Stimulated activated effector memory CD8-positive, alpha-beta T cell treated with anti-CD3 and anti-CD28 coated beads, Interleukin-12 subunit alpha, Interleukin-12 subunit beta, amount 100 ng/mL, for 72 hours (primary cell): ENCODE measurements around the gene WNT6.
"Not testable (repeated sequence)": the region's sequence is repeated elsewhere in the genome, so short reads cannot be mapped to it uniquely, and the experiment has no call there.

Experiments used
- ATAC-seq: fragments of 150-1000 bp; cut with Tn5 transposase; 2 replicates; pipeline ENCODE4 v1.10.0; 2021
- DNase-seq, 2 donors: peaks; one replicate each; pipeline ENCODE4 v3.0.0; 2021 to 2022; ENCODE audit warnings: low spot score in 2 of 2
- H3K27ac Mint-ChIP-seq: one replicate; pipeline ENCODE4 v1.8.0; 2022; ENCODE audit warnings: mild to moderate bottlenecking, mixed read lengths
- H3K36me3 Mint-ChIP-seq: one replicate; pipeline ENCODE4 v1.8.0; 2022; ENCODE audit warnings: mild to moderate bottlenecking, mixed read lengths
- H3K4me1 Mint-ChIP-seq: one replicate; pipeline ENCODE4 v1.8.0; 2022; ENCODE audit warnings: mixed read lengths
- H3K4me3 Mint-ChIP-seq: one replicate; pipeline ENCODE4 v1.8.0; 2022; ENCODE audit warnings: mild to moderate bottlenecking, mixed read lengths
- H3K9me3 Mint-ChIP-seq: one replicate; pipeline ENCODE4 v1.8.0; 2022; ENCODE audit warnings: mixed read lengths

Gene WNT6

DNA sequence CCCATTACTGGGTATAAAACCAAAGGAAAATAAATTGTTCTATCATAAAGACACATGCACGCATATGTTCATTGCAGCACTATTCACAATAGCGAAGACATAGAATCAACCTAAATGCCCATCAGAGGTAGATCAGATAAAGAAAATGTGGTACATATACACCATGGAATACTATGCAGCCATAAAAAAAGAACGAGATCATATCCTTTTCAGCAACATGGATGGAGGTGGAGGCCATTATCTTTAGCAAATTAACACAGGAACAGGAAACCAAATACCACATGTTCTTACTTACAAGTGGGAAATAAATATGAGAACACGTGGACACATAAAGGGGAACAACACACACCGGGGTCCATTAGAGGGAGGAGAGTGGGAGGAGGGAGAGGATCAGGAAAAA, 15.3 kb upstream of the WNT6 start:
- not testable (repeated sequence) for DNase-seq, H3K4me3 Mint-ChIP-seq, H3K9me3 Mint-ChIP-seq, H3K36me3 Mint-ChIP-seq, ATAC-seq, H3K27ac Mint-ChIP-seq, H3K4me1 Mint-ChIP-seq

- H3K4me1 Mint-ChIP-seq, H3K4me3 Mint-ChIP-seq, H3K36me3 Mint-ChIP-seq, H3K9me3 Mint-ChIP-seq, ATAC-seq, DNase-seq, H3K27ac Mint-ChIP-seq: not testable (repeated sequence)
Measured at GRCh38 chr2:218846963-218847362, 12.6 kb upstream of the WNT6 start.

- DNase-seq, result no peak
- Mint-ChIP-seq H3K36me3 (no peaks in the 10 kb centered on the region), H3K27ac (no peak overlapping the region), H3K4me3 (no peak overlapping the region), H3K9me3 (no peaks in the 10 kb centered on the region), H3K4me1 (no peaks in the 10 kb centered on the region)
- no peak for ATAC-seq
Measured at GRCh38 chr2:218849721-218850120, 9.9 kb upstream of the WNT6 start.

DNA sequence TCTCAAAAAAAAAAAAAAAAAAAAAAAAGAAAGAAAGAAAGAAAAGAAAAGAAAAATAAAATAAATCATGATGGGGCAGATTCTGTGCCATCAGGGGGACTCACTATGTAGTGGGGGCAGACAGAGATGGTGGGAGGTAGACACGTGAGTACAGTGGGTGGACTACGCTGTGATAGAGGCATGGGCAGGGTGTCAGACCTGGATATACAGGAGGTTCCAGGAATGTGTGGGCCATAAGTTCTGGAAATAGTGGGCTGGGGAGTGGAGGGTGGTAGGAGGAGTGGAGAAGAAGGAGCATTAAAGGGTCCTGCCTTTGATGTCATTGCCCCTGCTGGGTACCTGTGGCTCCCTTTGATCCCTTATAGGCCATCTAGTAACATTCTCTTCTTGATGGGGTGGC, 8.8 kb upstream of the WNT6 start:
- Mint-ChIP-seq H3K9me3 (no peaks in the 10 kb centered on the region), H3K36me3 (no peaks in the 10 kb centered on the region), H3K4me3 (no peak overlapping the region), H3K27ac (no peak overlapping the region), H3K4me1 (no peaks in the 10 kb centered on the region)
- ATAC-seq, result no peak
- no peak for DNase-seq

DNA sequence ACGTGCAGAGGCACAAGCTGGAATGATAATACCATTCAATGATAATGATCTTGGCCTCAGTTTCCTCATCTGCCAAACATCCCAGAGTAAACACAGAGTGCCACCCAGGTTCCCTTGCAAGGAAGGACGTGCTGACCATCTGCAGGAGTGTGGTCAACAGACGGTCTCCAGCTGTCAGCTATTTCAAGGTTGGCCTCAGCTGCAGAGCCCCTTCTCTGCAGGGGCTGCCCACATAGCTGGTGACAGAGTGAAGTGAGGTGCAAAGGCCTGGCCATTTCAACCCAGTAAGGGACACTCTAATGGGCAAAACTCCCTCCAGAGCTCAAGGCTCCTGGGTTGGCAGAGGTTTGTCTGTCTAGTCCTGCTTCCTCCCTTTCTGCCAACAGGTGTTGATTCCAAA, 8.3 kb upstream of the WNT6 start:
- Mint-ChIP-seq H3K27ac (no peak overlapping the region), H3K4me1 (peaks cover 5% of the 10 kb centered on the region), H3K4me3 (no peak overlapping the region), H3K36me3 (no peaks in the 10 kb centered on the region), H3K9me3 (no peaks in the 10 kb centered on the region)
- DNase-seq (no peak), ATAC-seq (no peak)

- no peak overlapping the region for H3K27ac Mint-ChIP-seq
- peak; percentile 67 for ATAC-seq
- H3K9me3 Mint-ChIP-seq, result no peaks in the 10 kb centered on the region
- H3K4me3 Mint-ChIP-seq, result no peak overlapping the region
- peaks cover 13% of the 10 kb centered on the region for H3K4me1 Mint-ChIP-seq
- DNase-seq, result peak; percentile 41 to 83
- no peaks in the 10 kb centered on the region for H3K36me3 Mint-ChIP-seq
Measured at GRCh38 chr2:218852911-218853667, 6.5 kb upstream of the WNT6 start.

- no peak overlapping the region for H3K27ac Mint-ChIP-seq
Measured at GRCh38 chr2:218853766-218854165, 5.8 kb upstream of the WNT6 start.

DNA sequence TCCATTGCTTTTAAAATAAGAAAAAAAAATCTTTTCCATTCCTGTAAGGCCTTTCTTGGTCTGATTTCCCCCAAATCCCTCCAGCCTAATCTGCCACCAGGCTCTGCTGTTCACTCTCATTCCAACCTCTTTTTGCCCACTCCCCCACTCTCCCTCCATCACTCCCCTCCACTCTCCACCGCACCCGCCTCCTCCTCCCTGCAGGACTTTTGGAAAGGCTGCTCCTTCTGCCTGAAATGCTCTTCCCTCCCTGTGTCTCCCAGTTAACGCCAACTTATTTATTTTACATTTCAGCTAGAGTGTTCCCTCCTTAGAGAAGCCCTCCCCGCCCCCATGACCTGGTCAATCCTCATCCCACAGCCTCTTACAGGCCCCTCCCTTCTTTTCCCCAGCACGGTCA, 4.7 kb upstream of the WNT6 start:
- DNase-seq (no peak), ATAC-seq (no peak)
- peaks cover 13% of the 10 kb centered on the region for H3K4me1 Mint-ChIP-seq
- H3K4me3 Mint-ChIP-seq, result no peak overlapping the region
- H3K36me3 Mint-ChIP-seq, result no peaks in the 10 kb centered on the region
- no peaks in the 10 kb centered on the region for H3K9me3 Mint-ChIP-seq
- H3K27ac Mint-ChIP-seq, result no peak overlapping the region

More at GRCh38 chr2:218853766-218854165, 5.8 kb upstream of the WNT6 start:
- DNase-seq (no peak), ATAC-seq (no peak)
- H3K4me3 Mint-ChIP-seq, result no peak overlapping the region
- H3K4me1 Mint-ChIP-seq, result peaks cover 13% of the 10 kb centered on the region
- no peaks in the 10 kb centered on the region for H3K36me3 Mint-ChIP-seq
- no peaks in the 10 kb centered on the region for H3K9me3 Mint-ChIP-seq

GRCh38 chr2:218855305-218856166, 4.1 kb upstream of the WNT6 start:
- H3K27ac Mint-ChIP-seq, result no peak overlapping the region
- peaks cover 20% of the 10 kb centered on the region for H3K4me1 Mint-ChIP-seq
- no peaks in the 10 kb centered on the region for H3K36me3 Mint-ChIP-seq
- ATAC-seq (no peak), DNase-seq (no peak)
- no peaks in the 10 kb centered on the region for H3K9me3 Mint-ChIP-seq
- H3K4me3 Mint-ChIP-seq, result no peak overlapping the region

DNA sequence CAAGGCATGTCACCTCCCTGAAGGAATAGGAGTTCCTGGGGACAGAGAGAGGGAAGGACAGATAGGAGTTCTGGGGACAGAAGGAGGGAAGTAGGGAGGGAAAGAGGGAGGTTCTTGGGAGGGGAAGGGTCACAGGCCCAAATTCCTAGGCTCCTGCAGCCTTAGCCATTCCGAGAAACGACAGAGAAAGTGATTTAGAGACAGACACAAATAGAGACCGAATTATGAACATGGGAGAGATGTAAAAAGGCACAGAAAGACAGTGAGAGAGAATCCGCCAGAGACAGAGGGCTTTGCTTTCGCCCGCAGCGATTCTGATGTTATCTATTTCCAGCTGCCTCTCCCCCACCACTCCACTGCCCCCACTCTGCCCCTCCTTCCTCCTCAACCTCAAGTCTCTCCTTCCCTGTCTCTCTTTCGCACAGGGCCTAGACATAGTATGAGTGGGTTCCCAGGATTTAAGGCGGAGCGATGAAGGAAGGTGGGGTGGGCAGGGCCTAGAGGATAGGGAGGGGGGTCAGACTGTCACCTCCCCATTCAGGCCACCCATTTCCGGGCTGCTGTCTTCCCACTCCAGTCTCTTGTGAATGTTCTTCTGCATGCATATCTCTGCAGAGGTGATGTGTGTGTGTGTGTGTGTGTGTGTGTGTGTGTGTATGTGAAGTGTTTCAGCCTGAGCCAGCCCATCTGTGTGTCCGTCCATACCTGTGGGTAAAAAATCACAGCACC, 3.3 kb upstream of the WNT6 start:
- no peak overlapping the region for H3K4me3 Mint-ChIP-seq

GRCh38 chr2:218856896-218857243, 2.7 kb upstream of the WNT6 start:
- H3K27ac Mint-ChIP-seq, result no peak overlapping the region
- ATAC-seq, result no peak

More for the DNA sequence above, 3.3 kb upstream of the WNT6 start:
- ATAC-seq, result no peak
- no peak for DNase-seq
- no peaks in the 10 kb centered on the region for H3K9me3 Mint-ChIP-seq
- H3K27ac Mint-ChIP-seq, result no peak overlapping the region
- H3K36me3 Mint-ChIP-seq, result no peaks in the 10 kb centered on the region
- peaks cover 26% of the 10 kb centered on the region for H3K4me1 Mint-ChIP-seq

GRCh38 chr2:218857371-218858137, 2.1 kb upstream of the WNT6 start:
- H3K9me3 Mint-ChIP-seq, result no peaks in the 10 kb centered on the region
- no peaks in the 10 kb centered on the region for H3K36me3 Mint-ChIP-seq
- ATAC-seq (no peak), DNase-seq (no peak)
- H3K27ac Mint-ChIP-seq, result no peak overlapping the region
- H3K4me1 Mint-ChIP-seq, result peaks cover 26% of the 10 kb centered on the region
- H3K4me3 Mint-ChIP-seq, result no peak overlapping the region

More at GRCh38 chr2:218856896-218857243, 2.7 kb upstream of the WNT6 start:
- H3K9me3 Mint-ChIP-seq, result no peaks in the 10 kb centered on the region
- H3K36me3 Mint-ChIP-seq, result no peaks in the 10 kb centered on the region
- no peak overlapping the region for H3K4me3 Mint-ChIP-seq
- no peak for DNase-seq
- peaks cover 26% of the 10 kb centered on the region for H3K4me1 Mint-ChIP-seq

DNA sequence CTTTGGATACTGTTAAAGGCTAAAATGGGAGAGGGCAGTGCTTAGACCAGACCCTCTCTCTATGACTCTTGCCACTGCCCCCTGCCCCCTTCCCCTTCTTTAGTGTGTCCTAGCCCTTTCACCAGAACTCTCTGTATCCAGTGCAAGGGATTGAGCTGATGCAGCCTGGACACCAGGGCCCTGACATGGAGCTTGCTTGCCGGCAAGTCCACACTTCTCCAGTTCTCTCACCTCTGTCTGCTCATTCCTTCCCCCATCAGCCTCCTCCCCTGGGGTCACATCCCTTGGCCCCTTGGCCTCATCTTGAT, 1.5 kb upstream of the WNT6 start:
- DNase-seq (no peak), ATAC-seq (no peak)
- Mint-ChIP-seq H3K9me3 (no peaks in the 10 kb centered on the region), H3K4me1 (peaks cover 26% of the 10 kb centered on the region), H3K36me3 (no peaks in the 10 kb centered on the region), H3K4me3 (no peak overlapping the region), H3K27ac (no peak overlapping the region)

DNA sequence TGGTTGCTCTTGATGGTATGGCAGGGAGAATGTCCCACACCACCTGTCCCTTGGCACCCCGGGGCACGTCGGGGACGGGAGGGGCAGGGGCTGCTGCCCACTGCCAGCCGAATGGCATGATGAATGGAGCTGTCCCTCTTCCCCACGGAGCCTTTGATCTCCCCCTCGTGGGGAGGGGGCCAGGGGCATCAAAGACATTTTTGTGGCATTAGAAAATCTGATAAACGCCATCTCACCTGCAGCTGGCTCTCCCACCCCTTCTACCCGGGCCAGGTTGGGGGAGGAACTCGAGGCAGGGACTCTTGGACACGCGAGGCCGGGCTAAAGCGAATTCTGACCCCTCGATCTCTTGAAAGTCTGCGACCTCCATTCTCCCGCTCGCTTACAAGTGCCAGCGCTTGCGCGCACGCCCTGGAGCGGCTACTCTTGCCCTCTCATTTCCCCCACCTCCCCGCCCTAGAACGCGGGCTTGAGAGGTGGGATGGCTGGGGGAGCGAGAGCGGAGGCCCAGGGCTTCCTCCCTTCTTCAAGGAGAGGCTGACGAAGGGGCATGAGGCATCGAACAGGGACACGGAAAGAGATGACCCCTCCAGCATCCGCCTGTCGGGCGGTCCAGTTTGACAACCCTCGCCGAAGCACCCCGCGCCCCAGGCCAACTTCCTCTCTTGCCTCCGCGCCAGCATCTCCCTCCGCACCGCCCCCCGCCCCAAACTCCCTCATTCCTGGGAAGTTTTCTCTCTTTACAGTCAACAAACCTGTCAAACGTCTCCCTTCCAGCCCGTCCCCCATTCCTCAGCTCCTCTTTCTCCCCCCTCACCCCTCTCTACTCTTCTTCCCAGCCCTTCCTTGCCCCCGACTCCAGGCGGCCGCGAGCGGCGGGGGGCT, 692 bp upstream of the WNT6 start:
- ATAC-seq (no peak), DNase-seq (no peak)
- no peaks in the 10 kb centered on the region for H3K9me3 Mint-ChIP-seq
- peaks cover 26% of the 10 kb centered on the region for H3K4me1 Mint-ChIP-seq
- H3K27ac Mint-ChIP-seq, result no peak overlapping the region
- H3K4me3 Mint-ChIP-seq, result peak overlapping the region; percentile 58
- no peaks in the 10 kb centered on the region for H3K36me3 Mint-ChIP-seq
